DND-41 (cell line): ENCODE results near the gene EIF5A.

Source experiments
- ATAC-seq: fragments of 200-7000 bp; cut with Tn5 transposase; 3 replicates; pipeline ENCODE4 v1.9.1; 2021; ENCODE audit warnings: low read depth; ENCODE audit not compliant: insufficient read depth
- DNase-seq: peaks from one replicate; pipeline ENCODE4 v3.0.0-alpha.2; 2020
- H2AFZ ChIP-seq: 2 replicates; pipeline ENCODE4 v1.6.0; 2012; ENCODE audit warnings: low read depth, low read length
- H3K27ac ChIP-seq: 2 replicates; pipeline ENCODE4 v1.5.1; 2012; ENCODE audit warnings: low read length, inconsistent platforms
- H3K27me3 ChIP-seq: fragments of 200-600 bp; sonication (generic); 2 replicates; pipeline ENCODE4 v1.6.0; 2012; ENCODE audit warnings: low read length, mild to moderate bottlenecking, inconsistent platforms; ENCODE audit not compliant: insufficient read depth, poor library complexity
- H3K36me3 ChIP-seq: 2 replicates; pipeline ENCODE4 v1.5.1; 2012; ENCODE audit warnings: low read length, inconsistent platforms; ENCODE audit not compliant: insufficient read depth
- H3K4me1 ChIP-seq: 2 replicates; pipeline ENCODE4 v1.5.1; 2012; ENCODE audit warnings: mild to moderate bottlenecking, low read length; ENCODE audit not compliant: insufficient read depth
- H3K4me2 ChIP-seq: 2 replicates; pipeline ENCODE4 v1.6.0; 2012; ENCODE audit warnings: mild to moderate bottlenecking, moderate library complexity, low read length, inconsistent platforms; ENCODE audit not compliant: insufficient read depth
- H3K4me3 ChIP-seq, 2 experiments: fragments of 200-600 bp in 1 of 2; shearing (Covaris generic) in 1 of 2; 2 replicates each; pipeline ENCODE4 v1.5.1; 2012 to 2016; ENCODE audit warnings: inconsistent platforms in 2 of 2, low read length in 2 of 2, mild to moderate bottlenecking in 2 of 2, low read depth in 1 of 2, moderate library complexity in 1 of 2
- H3K79me2 ChIP-seq: 2 replicates; pipeline ENCODE4 v1.6.0; 2012; ENCODE audit warnings: low read length, inconsistent platforms; ENCODE audit not compliant: insufficient read depth
- H3K9ac ChIP-seq: 2 replicates; pipeline ENCODE4 v1.6.0; 2012; ENCODE audit warnings: low read depth, mild to moderate bottlenecking, inconsistent platforms, low read length, moderate library complexity
- H3K9me3 ChIP-seq: 2 replicates; pipeline ENCODE4 v1.5.1; 2012; ENCODE audit warnings: low read length, moderate library complexity, mild to moderate bottlenecking, inconsistent platforms; ENCODE audit not compliant: insufficient read depth, severe bottlenecking
- H4K20me1 ChIP-seq: 2 replicates; pipeline ENCODE4 v1.6.0; 2012; ENCODE audit warnings: low read length; ENCODE audit not compliant: insufficient read depth
- EZH2 ChIP-seq: IDR thresholded peaks from 3 replicates; pipeline ENCODE4 v1.6.1; 2012; ENCODE audit warnings: borderline replicate concordance, low read depth, mild to moderate bottlenecking, moderate library complexity, low read length, inconsistent platforms; ENCODE audit not compliant: severe bottlenecking
- TF ChIP-seq, protein P1 (sequence below): IDR thresholded peaks from 2 replicates; pipeline ENCODE4 v1.5.1; 2012; ENCODE audit warnings: borderline replicate concordance, low read length, moderate library complexity, mild to moderate bottlenecking; ENCODE audit not compliant: poor library complexity, severe bottlenecking; ENCODE audit errors: extremely low read depth

EIF5A gene

GRCh38 chr17:7283471-7284216 lies 23.8 kb upstream of the EIF5A start:
- Histone ChIP-seq H3K9me3 (no peaks in the 10 kb centered on the region), H3K4me2 (no peak overlapping the region), H2AFZ (no peak overlapping the region), H3K9ac (no peak overlapping the region), H4K20me1 (no peaks in the 10 kb centered on the region), H3K27me3 (peaks cover 15% of the 10 kb centered on the region), H3K79me2 (no peaks in the 10 kb centered on the region), H3K36me3 (no peaks in the 10 kb centered on the region), H3K27ac (no peak overlapping the region), H3K4me1 (peaks cover 27% of the 10 kb centered on the region), H3K4me3 (no peak overlapping the region)
- ATAC-seq: no peak
- no peak for TF ChIP-seq EZH2
- TF ChIP-seq, protein P1, sequence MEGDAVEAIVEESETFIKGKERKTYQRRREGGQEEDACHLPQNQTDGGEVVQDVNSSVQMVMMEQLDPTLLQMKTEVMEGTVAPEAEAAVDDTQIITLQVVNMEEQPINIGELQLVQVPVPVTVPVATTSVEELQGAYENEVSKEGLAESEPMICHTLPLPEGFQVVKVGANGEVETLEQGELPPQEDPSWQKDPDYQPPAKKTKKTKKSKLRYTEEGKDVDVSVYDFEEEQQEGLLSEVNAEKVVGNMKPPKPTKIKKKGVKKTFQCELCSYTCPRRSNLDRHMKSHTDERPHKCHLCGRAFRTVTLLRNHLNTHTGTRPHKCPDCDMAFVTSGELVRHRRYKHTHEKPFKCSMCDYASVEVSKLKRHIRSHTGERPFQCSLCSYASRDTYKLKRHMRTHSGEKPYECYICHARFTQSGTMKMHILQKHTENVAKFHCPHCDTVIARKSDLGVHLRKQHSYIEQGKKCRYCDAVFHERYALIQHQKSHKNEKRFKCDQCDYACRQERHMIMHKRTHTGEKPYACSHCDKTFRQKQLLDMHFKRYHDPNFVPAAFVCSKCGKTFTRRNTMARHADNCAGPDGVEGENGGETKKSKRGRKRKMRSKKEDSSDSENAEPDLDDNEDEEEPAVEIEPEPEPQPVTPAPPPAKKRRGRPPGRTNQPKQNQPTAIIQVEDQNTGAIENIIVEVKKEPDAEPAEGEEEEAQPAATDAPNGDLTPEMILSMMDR: no peak
- DNase-seq: no peak

- no peak overlapping the region for H3K4me3 ChIP-seq
- H3K9me3 ChIP-seq: no peaks in the 10 kb centered on the region
- H3K27me3 ChIP-seq: peaks cover 15% of the 10 kb centered on the region
These were observed 22.5 kb upstream of the EIF5A start for GRCh38 chr17:7284911-7285310.

GRCh38 chr17:7285679-7286078 lies 21.7 kb upstream of the EIF5A start:
- H3K9ac ChIP-seq: no peak overlapping the region
- ATAC-seq (no peak), DNase-seq (no peak)
- H3K4me2 ChIP-seq: no peak overlapping the region
- no peak overlapping the region for H3K27ac ChIP-seq
- H3K79me2 ChIP-seq: no peaks in the 10 kb centered on the region
- no peaks in the 10 kb centered on the region for H3K36me3 ChIP-seq
- H3K4me3 ChIP-seq: no peak overlapping the region
- TF ChIP-seq, protein P1: no peak
- TF ChIP-seq EZH2: no peak
- H3K9me3 ChIP-seq: no peaks in the 10 kb centered on the region
- H4K20me1 ChIP-seq: no peaks in the 10 kb centered on the region
- H3K27me3 ChIP-seq: peaks cover 14% of the 10 kb centered on the region
- H2AFZ ChIP-seq: no peak overlapping the region
- H3K4me1 ChIP-seq: peaks cover 18% of the 10 kb centered on the region

More at GRCh38 chr17:7284911-7285310, 22.5 kb upstream of the EIF5A start:
- Histone ChIP-seq H3K79me2 (no peaks in the 10 kb centered on the region), H2AFZ (no peak overlapping the region), H3K27ac (no peak overlapping the region), H4K20me1 (no peaks in the 10 kb centered on the region), H3K36me3 (no peaks in the 10 kb centered on the region), H3K4me2 (no peak overlapping the region), H3K4me1 (peaks cover 26% of the 10 kb centered on the region), H3K9ac (no peak overlapping the region)
- DNase-seq (no peak), ATAC-seq (no peak)
- TF ChIP-seq EZH2: no peak
- TF ChIP-seq, protein P1: no peak
